ENCODE results near the gene SLC44A2.

DNA sequence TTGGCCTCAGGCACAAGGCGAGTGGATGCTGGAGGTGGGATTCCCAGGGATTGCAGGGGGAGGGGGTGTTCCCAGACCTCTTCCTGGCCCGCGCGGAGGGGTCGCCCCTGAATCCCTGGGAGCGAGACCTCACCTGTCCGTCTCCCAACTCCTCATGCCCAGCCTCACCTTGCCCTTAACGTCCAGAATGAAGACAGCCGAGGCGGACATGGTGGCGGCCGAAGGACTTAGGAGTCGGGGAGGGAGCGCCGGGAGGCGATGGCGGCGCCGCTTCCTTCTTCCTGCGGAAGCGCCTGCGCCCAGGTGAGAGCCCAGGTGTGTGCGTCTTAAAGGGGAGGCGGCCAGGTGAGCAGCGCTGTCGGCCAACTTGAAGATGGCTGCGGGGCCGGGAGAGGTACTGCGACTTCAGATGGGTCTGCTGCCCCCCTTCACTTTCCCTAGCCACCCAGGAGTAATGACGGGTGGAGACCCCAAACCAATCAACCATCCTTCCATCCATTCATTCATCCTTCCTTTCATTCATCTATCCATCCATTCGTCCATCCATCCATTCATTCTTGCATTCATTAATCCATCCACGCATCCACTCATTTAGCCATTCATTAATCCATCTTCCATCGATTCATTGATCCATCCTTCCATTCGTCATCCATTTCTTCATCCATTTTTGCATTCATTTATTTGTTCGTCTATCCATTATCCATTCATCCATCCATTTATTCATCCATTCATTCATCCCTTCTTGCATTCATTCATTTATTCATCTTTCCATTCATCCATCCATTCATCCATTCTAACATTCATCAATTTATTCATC is 38.1 kb upstream of the SLC44A2 start, which contains the start of gene AP1M2:
- TF ChIP-seq POLR2A (IDR thresholded peaks at IDR 0.05) (no peak), CTCF (IDR thresholded peaks at IDR 0.05) (no peak)

Data from testis (tissue), 2 donors.